DMS 273 (cell line): ENCODE results near the gene SRP54.
"Not testable (repeated sequence)": the region's sequence is repeated elsewhere in the genome, so short reads cannot be mapped to it uniquely, and the experiment has no call there.

Experiments used
- DNase-seq: peaks from one replicate; lab custom pipeline; 2025; ENCODE audit not compliant: unreplicated experiment; lab: John Stamatoyannopoulos, UW

Gene SRP54

GRCh38 chr14:34983148-34983760 is 462 bp downstream of the SRP54 start:
- no peak for DNase-seq

DNA sequence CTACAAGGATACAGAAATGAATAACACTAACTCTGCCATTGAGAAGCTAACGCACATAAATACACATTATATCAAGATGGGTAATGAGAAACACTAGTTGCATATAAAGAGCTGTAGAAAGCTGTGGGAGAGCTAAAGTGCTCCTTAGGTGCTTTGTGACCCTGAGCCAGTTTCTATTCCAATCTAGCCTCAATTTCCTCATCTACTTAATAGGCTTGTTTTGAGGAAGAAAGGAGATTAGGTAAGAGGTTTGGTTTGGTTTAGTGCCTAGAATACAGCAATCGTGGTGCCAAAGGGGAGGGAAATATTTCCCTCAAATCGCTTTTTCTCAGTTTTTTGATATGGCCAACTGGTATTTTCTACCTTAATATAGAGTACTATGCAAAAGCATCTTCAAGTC is 994 bp downstream of the SRP54 start:
- DNase-seq, result no peak

DNA sequence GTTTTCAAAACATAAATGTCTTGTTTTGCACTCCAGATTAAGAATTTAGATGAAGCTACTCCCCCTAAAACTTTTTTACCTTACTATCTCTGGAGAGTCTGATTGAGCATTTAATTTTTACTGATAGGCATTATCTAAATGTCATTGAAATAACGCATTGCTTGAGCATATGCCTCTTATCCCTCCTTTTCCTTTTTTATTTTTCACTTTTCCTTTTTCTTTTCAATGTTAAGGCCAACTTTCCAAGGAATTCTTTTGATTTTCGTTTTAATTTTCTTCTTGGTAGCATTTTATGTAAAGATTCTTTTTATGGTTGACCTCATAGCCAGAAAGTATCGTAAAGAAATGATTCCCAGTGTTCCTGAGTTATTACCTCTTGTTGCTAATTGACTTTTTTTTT is 2.9 kb downstream of the SRP54 start:
- DNase-seq, result no peak

GRCh38 chr14:34987180-34987579 is 4.4 kb downstream of the SRP54 start:
- no peak for DNase-seq

- DNase-seq, result no peak
Observed at GRCh38 chr14:34989762-34990161, 7.0 kb downstream of the SRP54 start.

- DNase-seq, result no peak
Observed at GRCh38 chr14:34993426-34993825, 10.6 kb downstream of the SRP54 start.

DNA sequence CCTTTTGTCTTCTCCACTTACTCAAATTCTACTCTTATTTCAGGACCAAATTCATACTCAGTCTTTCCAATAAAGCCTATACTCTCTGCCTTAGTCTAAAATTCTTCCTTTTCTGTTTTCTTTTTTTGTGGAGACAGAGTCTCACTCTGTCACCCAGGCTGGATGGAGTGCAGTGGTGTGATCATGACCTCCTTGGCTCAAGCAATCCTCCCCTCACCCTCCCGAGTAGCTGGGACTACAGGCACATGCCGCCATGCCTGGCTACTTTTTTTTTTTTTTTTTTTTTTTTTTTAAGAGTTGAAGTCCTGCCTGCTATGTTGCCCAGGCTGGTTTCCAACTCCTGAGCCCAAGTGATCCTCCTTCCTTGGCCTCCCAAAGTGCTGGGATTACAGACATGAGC is 11.9 kb downstream of the SRP54 start:
- DNase-seq, result no peak

GRCh38 chr14:34997762-34998161 is 15.0 kb downstream of the SRP54 start:
- DNase-seq, result peak; percentile 80

GRCh38 chr14:34999500-34999899 is 16.7 kb downstream of the SRP54 start:
- no peak for DNase-seq

DNA sequence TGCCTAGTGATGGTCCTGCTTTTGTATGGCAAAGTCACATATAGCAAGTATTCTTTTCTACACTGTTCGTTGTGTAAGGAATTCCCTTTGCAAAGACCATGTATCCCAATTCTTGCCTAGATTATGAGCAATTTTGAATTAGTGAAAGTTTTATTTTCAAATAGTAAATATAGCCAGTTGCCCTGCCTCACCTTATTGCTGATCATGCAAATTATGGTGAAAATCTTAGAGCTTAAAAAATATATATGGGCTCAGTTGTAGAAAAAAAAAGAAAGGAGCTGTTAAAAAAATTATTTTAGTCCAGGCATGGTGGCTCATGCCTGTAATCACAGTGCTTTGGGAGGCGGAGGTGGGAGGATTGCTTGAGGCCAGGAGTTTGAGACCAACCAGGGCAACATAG is 18.8 kb downstream of the SRP54 start:
- no peak for DNase-seq

DNA sequence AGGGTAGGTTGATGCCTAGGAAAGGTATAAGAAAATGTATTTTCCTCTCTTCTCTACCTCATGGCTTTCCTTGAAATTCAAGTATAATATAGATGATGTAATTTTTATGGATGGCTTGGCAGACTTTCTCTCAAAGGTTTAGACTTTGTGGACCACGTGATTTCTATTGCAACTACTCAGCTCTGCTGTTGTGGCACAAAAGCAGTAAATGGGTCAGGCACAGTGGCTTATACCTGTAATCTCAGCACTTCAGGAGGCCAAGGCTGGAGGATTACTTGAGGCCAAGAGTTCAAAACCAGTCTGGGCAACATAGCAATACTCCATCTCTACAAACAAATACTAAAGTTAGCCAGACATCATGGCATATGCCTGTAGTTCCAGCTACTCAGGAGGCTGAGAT is 22.0 kb downstream of the SRP54 start:
- DNase-seq, result no peak

- DNase-seq, result no peak
Observed at GRCh38 chr14:35016568-35016967, 33.8 kb downstream of the SRP54 start.

GRCh38 chr14:35020713-35021112 is 37.9 kb downstream of the SRP54 start:
- no peak for DNase-seq

GRCh38 chr14:35028435-35028834 is 45.6 kb downstream of the SRP54 start:
- no peak for DNase-seq

DNA sequence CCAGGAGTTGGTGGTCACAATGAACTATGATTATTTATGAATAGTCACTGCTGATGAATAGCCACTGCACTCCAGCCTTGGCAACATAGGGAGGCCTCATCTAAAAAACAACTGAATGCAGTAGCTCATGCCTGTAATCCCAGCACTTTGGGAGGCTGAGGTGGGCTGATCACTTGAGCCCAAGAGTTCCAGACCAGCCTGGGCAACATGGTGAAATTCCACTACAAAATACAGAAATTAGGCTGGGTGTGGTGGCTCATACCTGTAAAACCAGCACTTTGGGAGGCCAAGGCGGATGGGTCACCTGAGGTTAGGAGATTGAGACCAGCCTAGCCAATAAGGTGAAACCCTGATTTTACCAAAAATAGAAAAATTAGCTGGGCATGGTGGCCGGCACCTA is 49.8 kb downstream of the SRP54 start:
- no peak for DNase-seq

DNA sequence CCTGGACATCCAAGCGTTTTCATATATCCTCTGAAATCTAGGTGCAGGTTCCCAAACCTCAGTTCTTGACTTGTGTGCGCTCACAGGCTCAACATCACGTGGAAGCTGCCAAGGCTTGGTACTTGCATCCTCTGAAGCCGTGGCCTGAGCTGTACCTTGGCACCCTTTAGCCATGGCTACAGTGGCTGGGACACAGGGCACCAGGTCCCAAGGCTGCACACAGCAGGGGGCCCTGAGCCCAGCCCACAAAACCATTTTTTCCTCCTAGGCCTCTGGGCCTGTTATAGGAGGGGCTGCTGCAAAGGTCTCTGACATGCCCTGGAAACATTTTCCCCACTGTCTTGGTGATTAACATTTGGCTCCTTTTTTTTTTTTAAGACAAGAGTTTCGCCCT is 51.6 kb downstream of the SRP54 start:
- peak; percentile 11 for DNase-seq

DNA sequence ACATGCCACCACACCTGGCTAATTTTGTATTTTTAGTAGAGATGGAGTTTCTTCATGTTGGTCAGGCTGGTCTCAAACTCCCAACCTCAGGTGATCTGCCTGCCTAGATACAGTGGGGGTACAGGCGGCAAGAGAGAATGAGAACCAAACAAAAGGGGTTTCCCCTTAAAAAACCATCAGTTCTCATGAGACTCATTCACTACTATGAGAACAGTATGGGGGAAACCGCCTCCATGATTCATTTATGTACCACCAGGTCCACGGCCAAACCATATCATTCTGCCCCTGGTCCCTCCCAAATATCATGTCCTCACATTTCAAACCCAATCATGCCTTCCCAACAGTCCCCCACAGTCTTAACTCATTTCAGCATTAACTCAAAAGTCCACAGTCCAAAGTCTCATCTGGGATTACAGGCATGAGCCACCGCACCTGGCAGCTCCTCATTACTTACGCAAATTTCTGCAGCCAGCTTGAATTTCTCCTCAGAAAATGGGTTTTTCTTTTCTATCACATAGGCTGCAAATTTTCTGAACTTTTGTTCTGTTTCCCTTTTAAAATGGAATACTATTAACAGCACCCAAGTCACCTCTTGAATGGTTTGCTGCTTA is 52.3 kb downstream of the SRP54 start:
- not testable (repeated sequence) for DNase-seq

- not testable (repeated sequence) for DNase-seq
Observed at GRCh38 chr14:35038312-35038711, 55.5 kb downstream of the SRP54 start.

DNA sequence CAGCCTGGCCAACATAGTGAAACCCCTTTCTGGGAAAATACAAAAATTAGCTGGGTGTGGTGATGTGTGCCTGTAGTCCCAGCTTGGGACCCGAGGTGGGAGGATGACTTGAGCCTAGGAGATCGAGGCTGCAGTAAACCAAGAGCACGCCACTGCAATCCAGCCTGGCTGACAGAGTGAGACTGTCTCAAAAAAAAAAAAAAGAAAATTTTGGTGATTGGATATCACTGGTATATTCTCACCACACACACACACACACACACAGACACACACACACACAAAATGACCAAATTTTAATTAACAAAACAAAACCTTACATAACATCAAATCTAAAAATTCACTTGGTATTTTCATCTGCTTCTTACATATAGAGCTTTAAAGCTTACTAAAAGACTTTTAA is 59.8 kb downstream of the SRP54 start:
- DNase-seq, result no peak

DNA sequence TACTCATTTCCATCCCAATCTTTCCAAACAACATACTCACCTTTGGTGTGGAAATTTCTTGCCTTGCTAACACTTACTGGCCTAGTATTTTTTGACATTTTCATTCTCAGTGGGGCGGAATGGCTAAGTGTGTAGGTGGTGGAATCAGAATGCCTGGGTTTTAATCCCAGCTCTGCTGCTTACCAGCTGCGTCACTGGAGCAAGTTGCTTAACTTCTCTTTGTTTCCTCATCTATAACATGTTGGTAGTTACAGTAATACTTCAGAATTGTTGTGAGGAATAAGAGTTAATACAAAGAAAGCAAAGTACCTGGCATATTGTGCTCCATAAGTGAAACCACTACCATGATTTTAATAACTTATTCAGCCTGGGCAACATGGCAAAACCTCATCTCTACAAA is 60.3 kb downstream of the SRP54 start:
- no peak for DNase-seq

DNA sequence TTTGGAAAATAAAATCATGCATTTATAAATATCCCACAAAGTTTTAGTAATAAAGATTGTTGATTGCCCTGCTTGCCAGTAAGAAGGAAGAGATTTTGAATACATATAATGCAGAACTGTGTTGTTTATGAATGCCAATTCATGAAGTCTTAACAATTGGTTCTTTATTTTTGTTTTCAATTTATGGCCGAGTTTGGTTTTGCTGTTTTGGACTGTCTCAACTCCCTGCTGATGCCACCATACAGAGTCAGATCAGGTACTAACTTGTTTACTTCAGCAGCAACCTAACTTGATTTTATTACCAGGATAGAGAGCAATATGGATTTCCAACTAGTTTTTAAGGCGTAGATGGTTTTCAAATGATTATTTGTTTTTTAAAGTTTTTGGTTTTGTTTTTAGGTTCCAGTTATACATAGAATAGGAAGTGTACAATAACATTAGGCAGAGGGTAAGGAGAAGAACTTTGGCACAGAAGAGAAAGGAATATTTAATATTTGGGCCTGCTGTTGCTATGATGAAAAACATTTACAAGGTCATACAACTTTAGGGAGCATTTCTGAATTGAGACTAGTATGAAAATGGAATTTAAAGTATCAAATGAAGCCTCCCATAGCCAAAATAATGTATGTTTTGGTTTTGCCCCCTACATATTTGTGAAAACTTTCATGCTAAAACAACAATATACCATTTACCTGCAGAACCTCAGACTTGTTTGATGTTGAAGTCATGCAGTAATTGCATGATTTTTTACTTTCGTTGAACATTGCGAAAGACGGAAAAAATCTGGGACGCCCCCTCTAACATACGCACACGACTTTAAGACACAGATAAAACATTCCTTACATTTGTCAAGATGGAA is 62.4 kb downstream of the SRP54 start:
- peak; percentile 13 for DNase-seq

DNA sequence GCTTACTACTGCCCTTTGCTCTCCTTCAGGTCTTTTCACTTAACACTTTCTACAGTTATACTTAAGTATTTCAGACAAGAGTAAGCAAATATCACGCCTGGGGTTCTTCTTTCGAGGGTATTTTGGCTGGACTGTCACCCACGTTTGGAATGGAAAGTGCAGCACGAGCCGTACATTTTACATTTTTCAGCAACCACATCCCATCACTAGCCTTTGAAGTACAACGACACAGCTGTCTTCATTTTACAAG is 62.9 kb downstream of the SRP54 start:
- no peak for DNase-seq
